Fibroblast of upper back skin (primary cell): ENCODE measurements around the gene SLC22A14.
A peak's percentile ranks its signal among the peaks of the same experiment; 100 is the strongest.
"Not testable (repeated sequence)": the region's sequence is repeated elsewhere in the genome, so short reads cannot be mapped to it uniquely, and the experiment has no call there.

Experiments
- DNase-seq: peaks from one replicate; pipeline ENCODE4 v3.0.0-alpha.2; 2013

The SLC22A14 gene

DNA sequence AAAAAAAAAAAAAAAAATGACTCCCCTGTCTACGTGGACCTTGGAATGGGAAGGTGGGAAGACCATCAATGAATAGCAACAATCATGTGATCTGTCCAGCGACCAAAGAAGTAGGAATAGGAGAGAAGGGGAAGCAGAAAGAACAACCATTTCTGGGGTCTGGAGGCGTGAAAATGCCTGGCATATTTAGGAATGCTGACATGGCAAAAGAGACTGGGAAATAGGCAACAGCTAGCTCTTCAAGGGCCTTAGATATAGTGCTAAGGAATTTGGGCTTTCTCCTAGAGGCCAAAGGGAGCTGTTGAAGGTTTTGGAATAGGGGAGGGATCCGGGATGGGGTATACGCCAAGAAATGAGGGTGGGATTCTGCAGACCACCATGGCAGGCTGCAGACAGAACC, 10.5 kb upstream of the SLC22A14 start:
- no peak for DNase-seq

DNA sequence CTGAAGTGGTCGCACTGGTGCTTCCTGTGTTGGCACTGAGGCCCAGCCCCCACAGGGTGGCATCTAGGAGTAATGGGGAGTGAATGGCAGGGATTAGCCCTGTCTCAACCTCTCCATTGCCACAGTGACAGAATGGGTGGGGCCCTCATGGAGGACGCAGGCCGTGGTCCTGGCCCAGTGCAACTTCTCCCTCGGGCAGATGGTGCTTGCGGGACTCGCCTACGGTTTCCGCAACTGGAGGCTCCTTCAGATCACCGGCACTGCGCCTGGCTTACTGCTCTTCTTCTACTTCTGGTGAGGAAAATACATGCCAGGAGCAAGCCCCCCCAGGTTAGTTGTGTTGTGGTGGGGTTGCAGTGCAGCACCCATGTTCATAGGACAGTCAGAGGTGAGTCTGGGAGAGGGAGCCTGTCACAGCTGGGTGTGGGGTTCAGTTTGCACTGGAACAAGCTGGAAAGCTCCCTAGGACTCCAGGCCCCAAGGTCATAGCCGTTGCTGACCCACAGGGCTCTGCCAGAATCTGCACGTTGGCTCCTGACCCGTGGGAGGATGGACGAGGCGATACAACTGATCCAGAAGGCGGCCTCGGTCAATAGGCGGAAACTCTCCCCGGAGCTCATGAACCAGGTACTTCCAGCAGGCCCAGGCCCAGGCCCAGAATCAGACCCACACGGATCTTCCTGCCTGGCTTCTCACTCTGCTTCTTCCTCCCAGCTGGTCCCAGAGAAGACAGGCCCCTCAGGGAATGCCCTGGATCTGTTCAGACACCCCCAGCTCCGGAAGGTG, 7.0 kb upstream of the SLC22A14 start:
- DNase-seq = no peak

DNA sequence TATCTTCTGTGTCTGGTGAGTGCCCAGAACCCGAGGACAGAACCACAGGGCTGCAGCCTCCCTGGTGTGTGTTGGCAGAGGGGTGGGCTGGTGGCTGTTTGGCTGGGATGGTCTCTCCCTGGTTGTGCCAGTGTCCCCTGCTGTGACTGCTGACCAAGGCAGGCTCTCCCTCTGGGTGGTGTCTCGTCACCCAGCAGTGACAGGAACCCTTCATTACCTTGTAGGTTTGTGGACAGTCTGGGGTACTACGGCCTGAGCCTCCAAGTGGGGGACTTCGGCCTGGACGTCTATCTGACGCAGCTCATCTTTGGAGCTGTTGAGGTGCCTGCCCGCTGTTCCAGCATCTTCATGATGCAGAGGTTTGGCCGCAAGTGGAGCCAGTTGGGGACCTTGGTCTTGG, 6.4 kb upstream of the SLC22A14 start:
- DNase-seq = no peak

DNA sequence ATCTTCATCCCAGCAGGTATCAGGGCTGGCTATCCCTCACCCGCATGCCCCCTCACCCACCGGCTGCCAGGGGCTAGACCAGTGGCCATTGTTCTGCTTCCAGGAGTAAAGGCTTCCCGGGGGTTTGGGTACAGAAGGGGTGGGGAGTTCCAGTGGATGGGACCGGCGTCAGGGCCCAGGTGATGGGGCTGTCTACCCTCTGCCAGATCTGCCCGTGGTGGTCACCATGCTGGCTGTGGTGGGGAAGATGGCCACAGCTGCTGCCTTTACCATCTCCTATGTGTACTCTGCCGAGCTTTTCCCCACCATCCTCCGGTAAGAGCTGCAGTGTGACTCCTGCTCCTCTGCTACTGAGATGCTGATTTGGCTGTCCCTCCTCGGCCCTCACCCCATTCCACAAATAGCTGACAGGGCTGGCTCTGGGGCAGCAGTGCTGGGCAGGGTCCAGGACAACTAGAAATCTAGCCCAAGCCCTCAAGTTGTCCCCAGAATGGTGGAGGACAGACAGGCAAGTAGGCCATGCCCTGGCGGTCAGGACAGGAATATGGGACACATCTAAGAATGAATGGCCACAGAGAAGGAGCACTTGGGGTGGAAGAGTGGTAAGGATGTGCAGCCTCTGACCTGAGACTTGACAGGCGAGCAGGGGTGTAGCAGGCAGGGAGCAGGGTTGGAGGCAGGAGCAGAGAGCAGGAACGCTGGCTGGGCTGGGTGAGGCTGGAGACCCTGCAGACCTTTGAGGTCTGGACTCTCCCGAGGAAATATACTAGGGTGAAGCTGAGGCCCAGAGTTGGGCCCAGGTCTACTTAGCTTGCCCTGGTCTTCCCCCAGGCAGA, 5.8 kb upstream of the SLC22A14 start:
- DNase-seq = no peak

DNA sequence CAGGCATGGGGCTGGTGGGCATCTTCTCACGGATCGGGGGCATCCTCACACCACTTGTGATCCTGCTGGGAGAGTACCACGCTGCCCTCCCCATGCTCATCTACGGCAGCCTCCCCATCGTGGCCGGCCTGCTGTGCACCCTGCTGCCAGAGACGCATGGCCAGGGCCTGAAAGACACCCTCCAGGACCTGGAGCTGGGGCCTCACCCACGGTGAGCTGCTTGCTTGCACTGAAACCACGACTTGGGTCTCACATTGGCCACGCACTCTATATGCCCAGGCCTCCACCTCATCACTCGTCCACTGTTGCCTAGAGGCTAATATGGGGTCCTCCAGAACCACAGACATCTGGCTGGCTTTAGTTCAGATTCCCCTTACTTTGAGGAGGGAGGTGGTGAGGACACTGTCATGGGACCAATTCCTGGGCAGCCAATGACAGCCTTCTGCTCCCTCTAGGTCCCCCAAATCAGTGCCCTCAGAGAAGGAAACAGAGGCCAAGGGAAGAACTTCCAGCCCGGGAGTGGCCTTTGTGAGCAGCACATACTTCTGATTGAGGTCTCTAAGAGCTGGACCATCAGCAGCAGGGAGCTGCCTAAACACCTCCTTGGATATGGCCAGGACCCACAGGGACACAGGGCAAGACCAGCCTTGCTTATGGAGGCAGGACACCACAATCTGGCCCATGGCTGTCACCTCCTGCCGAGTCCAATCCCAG, 5.0 kb upstream of the SLC22A14 start:
- DNase-seq = no peak

DNA sequence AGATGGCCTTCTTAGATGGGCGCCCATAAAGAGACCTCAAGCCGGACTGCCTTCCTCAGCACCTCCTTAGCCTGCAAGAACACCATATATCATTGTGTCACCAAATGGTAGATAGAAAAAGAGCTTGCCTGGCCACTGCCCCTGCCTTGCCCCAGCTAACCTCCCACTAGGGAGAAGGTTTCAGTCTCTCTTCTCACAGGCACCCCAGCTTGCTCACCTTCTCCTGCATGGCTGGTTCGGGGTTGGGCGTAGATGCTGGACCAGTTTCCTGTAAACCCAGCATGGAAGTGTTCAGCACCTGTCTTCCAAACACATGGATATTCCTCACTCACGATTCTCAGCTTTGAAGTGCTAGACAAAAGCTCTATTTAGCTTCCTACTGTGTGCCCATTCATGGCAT, 3.3 kb upstream of the SLC22A14 start:
- no peak for DNase-seq

DNA sequence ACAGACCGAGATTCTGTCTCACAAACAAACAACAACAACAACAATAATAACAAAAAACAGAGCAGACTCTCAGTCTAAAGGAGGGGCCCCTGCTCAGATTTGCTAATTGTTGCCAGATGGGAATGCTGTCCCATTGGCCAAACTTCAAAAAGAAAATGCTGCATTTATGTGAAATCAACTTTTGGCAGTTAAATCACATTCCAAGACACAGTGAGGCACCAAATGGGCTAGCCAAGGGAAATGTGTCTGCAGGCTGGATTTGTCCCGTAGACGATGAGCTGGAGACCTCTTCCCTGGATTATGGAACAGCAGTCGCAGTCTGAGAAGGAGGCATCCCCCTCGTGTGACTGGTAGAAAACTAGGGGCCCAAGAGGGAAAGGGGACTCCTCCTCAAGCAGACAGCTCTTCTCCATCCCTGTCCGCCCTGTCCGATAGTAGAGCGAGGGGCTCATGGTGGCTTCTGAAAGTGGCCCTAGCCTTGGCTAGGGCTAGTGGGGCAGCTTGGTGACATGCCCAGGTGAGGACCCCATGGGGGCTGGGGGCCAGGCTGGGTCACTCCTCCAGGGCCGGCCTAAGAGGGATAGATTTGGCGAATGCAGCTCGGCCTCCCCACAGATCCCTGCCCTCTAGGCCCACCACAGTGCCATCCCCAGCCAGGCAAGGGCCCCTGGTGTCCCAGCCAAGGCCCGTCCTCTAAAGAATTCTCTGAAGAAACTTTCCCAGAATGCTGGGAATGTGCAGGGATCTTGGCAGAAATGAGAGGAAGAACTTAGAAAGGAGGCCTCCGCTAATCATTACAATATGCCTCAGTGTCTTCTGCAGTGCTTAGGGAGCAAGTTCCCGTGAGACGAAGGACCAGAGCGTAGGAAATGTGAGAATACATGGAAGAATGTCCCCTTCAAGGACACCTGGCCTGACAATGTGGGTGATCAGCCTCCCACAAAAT, 2.0 kb downstream of the SLC22A14 start:
- DNase-seq = peak; percentile 85

DNA sequence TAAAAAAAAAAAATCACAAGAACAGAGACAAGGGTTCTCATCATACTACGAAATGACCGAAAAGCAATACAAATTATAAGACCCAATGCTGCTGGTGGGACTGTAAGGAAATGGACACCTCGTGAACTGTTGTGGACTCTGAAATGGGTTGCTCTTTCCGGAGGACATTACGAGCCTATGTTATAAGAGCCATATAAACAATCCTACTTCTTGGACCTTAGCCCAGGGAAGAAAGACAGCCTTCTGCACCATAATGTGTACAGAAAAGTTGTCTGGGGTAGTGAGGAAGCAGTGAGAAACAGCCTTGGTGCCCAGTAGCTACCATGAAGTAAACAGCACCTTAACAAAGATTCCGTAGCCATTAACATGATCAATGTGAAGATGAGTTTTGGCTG, 2.7 kb downstream of the SLC22A14 start:
- DNase-seq = no peak

DNA sequence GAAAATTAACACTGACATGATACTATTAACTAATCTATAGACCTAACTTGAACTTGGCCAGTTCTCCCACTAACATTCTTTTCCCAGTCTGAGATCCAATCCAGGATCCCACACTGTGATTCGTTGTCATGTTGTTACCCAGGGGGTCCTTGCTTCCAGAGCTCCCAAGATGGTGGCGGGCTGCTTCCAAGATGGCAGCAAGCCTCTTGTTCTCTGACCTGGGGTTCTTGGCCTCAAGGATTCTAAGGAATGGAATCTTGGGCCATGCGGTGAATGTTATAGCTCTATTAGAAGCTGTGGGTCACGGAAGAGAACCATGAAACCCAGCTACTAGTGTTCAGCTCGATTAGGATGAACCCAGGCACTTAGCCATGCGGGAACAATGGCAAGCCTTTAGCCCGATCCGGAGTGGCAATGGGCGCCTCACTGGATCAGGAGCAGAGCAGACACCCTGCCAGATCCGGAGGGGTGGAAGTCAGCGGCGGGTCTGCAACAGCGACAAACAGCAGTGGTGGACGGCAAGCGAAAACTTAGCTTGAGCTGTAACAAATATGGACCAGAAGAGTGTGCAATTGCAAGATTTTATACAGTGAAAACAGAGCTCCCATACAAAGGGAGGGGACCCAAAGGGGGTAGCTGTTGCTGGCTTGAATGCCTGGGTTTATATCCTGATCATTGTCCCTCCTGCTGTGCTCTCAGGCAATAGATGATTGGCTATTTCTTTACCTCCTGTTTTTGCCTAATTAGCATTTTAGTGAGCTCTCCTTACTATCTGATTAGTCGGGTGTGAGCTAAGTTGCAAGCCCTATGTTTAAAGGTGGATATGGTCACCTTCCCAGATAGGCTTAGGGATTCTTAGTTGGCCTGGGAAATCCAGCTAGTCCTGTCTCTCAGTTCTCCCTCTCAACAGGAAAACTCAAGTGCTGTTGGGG, 7.5 kb downstream of the SLC22A14 start:
- DNase-seq = not testable (repeated sequence)

DNA sequence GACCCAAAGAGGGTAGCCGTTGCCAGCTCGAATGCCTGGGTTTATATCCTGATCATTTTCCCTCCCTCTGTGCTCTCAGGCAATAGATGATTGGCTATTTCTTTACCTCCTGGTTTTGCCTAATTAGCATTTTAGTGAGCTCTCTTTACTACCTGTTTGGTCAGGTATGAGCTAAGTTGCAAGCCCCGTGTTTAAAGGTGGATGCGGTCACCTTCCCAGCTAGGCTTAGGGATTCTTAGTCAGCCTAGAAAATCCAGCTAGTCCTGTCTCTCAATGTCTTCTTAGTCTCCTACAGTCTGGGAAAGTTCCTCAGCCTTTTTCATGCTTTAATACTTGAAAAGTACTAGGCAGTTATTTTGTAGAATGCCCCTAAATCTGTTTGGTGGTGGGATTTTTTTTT, 15.0 kb downstream of the SLC22A14 start:
- not testable (repeated sequence) for DNase-seq

DNA sequence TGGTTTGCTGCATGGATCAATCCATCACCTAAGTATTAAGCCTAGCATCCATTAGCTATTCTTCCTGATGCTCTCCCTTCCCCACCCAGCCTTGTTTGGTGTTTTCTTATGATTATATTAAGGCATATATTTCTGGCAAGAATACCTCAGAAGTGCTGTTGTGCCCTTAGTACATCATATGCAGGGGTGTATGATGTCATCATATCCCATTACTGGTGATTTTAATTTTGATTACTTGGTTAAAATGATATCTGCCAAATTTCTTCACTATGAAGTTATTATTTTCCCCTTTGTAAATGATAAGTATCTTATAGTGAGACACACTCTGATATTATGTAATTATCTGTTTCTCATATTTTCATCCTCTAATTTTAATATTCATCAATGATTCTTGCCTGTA, 15.4 kb downstream of the SLC22A14 start:
- DNase-seq = no peak

DNA sequence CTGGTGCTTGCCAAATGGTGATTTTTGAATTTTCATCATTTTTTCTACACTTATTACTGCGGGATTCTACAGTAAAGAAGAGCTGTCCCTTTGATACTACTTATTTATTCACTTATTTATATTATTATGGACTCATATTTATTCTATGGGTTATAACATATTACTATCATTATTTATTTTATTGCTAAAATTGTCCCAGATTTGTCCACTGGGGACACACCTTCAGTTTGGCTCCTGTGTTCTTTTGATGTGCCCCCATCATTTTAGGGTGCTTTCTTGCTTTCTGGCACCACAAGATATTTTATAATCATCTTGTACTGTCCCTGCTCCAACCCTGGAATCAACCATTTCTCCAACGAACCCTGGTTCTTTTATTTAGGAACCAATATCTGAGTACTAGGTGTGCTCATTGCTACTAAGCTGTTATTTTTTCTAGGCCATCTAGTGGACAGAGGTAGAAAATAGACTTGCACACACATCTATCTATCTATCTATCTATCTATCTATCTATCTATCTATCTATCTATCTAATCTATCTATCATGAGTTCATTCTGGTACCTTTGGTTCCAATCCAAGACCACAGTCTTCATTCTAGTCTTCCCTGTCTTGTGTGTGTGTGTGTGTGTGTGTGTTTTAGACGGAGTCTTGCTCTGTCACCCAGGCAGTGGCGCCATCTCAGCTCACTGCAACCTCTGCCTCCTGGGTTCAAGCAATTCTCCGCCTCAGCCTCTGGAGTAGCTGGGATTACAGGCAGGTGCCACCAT, 16.0 kb downstream of the SLC22A14 start:
- no peak for DNase-seq

DNA sequence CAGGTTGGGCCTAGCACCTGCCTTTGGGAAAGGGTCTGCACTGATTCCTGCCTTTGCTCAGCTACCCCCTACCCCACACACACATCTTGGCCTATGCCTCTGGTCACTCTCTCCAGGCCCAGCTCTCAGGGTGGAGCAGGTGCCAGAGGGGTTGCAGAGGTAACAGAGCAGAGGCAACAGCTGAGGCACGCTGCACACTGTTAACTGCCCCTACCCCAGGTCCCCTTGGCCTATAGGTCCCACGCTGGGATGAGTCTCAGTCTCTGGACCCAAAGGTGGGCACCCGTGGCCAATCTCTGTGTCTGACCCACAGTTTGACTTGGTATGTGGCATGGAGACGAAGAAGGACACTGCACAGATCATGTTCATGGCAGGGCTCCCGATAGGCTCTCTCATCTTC, 24.8 kb downstream of the SLC22A14 start:
- DNase-seq = no peak

DNA sequence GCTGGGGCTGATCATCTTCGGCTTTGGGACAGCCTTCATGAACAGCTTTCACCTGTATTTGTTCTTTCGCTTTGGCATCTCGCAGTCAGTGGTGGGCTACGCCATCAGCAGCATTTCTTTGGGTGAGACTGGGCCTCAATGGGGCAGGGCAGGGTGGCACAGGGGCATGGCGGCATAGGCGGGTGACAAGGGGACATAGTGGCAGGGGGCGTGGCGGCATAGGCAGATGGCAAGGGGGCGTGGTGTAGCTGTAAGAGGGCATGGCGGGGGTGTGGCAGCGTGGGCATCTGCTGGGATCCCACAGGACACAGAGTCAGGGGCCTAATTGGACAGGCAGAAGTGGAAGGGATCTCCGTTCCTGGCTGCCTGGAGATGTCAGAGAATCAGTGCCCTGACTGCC, 25.5 kb downstream of the SLC22A14 start:
- no peak for DNase-seq

DNA sequence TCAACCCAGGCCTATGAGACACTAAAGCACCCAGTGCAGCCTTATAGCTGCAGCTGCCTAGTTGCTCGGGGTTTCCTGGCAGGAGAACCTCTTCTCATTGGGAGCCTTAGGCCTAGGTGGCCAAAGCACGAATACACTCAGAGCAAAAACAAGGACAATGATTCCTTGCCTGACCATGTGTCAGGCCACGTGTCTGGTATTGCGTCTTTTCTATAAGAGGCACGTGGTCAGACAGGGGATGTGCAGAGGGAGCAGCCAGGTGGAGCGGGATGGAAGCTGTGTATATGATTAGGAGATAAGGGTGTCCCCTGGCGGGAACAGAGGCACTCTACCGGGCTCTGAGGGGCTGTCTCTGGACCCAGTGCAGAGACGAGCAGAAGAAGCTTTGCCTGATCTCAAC, 26.4 kb downstream of the SLC22A14 start:
- no peak for DNase-seq

DNA sequence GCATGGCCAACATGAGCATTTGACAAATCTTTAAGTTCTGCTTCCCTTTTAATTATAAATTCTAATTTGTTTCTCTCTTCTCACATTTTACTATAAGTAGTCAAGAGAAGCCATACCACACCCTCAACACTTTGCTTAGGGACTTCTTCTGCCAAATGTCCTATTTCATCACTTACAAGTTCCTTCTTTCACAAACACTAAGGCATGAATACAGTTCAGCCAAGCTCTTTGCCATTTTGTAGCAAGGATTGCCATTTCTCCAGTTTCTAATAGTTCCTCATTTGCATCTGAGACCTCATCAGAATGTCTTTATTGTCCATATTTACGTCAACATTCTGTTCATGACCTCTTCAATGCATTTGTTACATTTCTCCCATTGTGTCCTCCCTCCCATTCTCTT, 29.4 kb downstream of the SLC22A14 start:
- DNase-seq = no peak

DNA sequence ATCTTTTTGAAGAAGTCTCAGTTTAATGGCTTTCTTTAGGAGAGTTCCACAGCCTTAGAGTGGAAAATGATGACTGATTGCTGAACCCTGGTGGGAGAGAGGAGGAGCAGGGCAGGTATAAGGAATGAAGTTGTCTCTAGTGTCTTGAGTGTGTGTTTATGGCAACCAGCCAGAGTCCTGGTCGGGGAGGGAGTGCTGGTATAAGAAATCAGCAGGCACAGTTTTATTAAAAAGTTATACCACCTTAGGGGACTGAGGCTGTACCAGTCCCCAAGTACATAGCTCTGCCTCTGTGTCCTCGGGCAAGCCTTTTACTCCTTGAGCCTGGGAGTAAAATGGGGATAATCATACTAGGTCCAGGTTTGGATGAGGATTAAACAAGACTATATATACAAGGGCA, 29.8 kb downstream of the SLC22A14 start:
- no peak for DNase-seq

DNA sequence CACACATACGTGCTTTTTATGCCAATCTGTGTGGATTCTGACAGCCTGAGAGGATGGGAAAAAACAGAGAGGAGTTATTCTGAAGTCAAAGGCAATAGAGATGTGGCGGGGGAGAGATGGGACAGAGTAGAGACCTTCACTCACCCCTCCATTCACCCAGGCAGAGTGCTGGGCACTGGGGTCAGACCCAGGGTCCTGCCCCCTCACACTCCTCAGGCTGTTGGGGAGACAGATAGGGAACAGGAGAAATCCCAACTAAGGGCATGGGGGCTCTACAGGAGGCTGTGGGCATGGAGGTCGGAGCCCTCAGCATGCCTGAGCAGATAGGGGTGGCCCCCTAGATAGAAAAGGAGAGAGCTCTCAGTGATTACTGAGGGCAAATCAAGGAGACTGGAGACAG, 30.3 kb downstream of the SLC22A14 start:
- no peak for DNase-seq

DNA sequence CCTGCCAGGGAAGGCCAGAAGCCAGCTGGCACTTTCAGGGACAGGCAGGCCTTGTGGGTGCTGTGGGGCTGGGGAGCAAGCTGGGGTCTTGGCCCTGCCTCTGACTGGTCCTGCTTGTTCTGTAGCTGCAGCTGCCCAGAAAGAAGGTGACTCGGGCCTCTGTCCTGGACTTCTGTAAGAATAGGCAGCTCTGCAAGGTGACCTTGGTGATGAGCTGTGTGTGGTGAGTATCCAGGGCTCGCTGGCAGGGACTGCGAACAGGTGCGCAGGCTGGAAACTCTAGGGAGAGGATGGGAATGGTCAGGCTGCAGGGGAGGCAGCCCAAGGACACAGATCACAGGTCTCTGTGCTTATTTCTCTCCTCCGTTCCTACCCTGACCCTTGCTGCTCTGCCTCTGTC, 31.2 kb downstream of the SLC22A14 start:
- DNase-seq = no peak

DNA sequence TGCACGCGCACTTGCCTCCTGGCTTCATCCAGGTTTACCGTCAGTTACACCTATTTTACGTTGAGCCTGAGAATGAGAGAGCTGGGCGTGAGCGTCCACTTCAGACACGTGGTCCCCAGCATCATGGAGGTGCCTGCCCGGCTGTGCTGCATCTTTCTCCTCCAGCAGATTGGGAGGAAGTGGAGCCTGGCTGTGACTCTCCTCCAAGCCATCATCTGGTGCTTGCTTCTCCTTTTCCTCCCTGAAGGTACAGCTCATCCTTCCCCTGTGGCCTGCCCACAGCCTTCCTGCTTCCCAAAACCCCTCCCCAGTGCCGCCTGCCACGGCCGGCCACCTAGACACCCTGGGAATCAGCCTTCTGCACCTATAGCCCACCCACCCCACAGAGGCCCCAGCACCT, 31.6 kb downstream of the SLC22A14 start:
- DNase-seq = no peak
